RPMI8226 (cell line): Measurements from ENCODE around the gene PSMB4.
A peak's percentile ranks its signal among the peaks of the same experiment; 100 is the strongest.

Experiments used
- DNase-seq: peaks from one replicate; pipeline ENCODE4 v3.0.0-alpha.2; 2015

Gene PSMB4

DNA sequence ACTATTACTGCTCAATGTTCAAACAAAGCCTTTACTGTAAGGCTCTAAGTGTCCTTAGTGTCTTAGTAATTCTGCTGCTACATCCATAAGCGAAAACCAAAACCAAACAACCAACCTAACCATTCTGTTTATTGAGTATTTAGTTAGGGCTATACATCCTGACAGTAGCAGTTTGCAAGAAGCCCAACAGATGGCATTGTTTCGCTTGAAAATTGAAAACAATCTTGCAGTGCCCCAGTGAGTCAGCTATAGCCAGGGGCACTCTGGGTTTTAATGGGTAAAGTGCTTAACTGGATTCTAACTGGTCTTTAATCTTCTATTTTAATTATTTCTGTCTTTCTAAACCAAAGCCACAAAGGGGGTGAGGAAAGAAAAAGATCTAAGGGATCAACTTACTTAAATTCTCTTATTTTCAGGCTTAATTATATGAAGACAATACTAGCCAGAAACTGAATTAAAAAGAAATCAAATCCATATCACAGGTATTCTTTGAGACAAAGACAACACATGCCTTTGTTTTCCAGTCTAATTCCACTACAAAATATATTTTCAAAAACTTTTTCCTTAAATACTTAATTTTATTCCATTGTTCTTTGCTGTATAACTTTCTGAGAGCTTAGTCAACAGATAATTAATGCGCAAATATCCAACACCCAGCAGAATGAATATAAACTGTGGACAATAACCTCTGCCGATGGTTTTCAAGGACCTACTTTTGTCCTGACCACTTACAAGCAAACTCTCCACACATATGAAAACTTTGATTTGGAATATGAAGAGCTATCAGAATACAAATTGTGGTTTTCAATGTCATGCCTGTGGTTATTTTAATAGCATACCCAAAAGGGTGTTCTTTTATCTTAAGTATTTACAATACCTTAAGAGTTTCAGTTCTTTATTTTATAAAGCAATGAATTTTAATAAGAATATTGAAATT lies 44.7 kb downstream of the PSMB4 start:
- peak; percentile 83 for DNase-seq

DNA sequence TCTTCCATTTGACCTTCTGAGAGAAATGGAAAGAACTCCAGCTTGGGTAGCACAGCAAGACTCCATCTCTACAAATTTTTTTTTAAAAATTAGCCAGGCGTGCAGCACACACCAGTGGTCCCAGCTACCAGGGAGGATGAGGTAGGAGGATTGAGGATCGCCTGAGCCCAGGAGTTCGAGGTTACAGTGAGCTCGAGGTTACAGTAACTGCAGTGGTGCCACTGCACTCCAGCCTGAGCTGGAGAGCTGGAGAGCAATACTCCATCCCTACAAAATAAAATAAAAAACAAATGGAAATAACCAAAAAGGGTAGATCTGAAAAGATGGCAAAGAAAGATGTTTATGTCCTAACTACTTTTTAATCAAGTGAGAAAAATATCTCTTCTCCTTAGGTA lies 45.4 kb downstream of the PSMB4 start:
- DNase-seq = no peak

DNA sequence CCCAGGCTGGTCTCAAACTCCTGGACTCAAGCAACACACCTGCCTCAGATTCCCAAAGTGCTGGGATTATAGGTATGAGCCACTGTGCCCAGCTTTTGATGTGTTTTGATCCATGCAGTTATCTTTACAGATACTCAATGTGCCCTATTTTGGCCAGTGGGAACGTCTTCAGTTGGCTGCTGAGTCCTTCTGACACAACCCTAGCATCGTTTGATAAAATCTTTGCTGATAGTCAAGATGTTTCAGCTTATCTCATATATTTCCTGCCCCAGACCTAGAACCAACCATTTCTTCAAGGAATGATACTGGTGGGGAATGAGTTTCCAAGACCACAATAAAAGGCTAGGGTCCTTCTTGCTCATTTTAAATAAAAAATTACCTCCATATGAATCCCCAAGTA lies 48.3 kb downstream of the PSMB4 start:
- no peak for DNase-seq
